SK-MEL-5 (cell line): ENCODE data around the gene AKR1C1. TPM values are rescaled to one million over a fixed set of nuclear protein-coding genes. Genes with fewer than 3 reads are reported as not detected.
"Not testable (repeated sequence)": the region's sequence is repeated elsewhere in the genome, so short reads cannot be mapped to it uniquely, and the experiment has no call there.

Source experiments
- DNase-seq: peaks from one replicate; pipeline ENCODE4 v3.0.0-alpha.2; 2016; ENCODE audit warnings: low read depth, low spot score
- in situ Hi-C: cut with HindIII; loops from 2 replicates; pipeline ENCODE4 v1.10.0; 2016; ENCODE audit warnings: low sequenced_read_pairs, high pct_unique_total_duplicates, low pct_unique_long_range_greater_than_20kb
- polyA plus RNA-seq, 2 experiments: library from polyadenylated mRNA; depleted of rRNA; stranded (reverse); fragments of >200 nt; gene quantifications; 2 replicates each; pipeline ENCODE4 v1.2.3, GENCODE V29; 2015
- total RNA-seq: library from RNA; depleted of rRNA; stranded (reverse); fragments of >200 nt; shearing (Covaris generic); gene quantifications from 2 replicates; pipeline ENCODE4 v1.2.3, GENCODE V29; 2014; rRNA removed

Gene AKR1C1
- 0.24 and 0.27 TPM in 2 replicates for total RNA-seq
- polyA plus RNA-seq (2015; cell fraction: cytosol; rRNA removed), result 0.48 TPM in 1 of 2 replicates, not detected in the other
- 11.2 and 12.5 TPM in 2 replicates for polyA plus RNA-seq (2015; cell fraction: nucleus; rRNA removed)

DNA sequence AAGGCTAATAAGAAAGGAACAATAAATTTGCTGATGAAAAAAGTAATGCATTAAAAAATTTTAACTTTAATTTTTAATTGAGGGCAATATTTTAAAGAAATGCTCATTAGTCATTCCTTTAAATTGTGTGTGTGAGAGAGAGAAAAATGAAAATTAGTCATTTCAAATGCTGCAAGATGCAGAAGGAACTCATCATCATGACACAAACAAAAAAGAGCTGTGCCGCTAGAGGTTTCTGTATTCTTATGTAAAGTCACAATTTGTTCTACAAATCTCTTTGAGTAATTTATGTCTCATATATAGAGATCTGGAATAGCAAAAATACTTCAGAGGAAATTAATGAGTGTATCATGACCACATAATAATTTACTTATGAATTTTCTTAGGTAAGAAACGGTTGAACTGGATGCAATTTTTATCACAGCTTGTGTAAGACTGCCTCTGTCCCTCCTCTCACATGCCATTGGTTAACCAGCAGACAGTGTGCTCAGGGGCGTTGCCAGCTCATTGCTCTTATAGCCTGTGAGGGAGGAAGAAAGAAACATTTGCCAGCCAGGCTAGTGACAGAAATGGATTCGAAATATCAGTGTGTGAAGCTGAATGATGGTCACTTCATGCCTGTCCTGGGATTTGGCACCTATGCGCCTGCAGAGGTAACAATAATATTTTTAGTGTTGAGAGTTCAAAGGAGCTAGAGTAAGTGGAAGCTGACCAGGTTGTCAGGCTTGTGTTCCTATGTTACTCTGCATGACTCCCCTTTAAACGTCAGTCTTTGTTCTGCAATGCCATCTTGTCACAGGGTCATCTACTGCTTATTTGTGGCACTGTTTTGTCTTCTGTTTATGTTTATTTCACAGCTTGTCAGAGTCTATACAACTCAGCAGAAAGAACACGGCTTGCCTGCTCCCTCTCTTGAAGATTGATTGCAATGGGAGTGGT lies at the start of gene AKR1C1:
Gene AKR1C1, plus strand, starts transcription at position 540 of the 939 bp plus-strand sequence. Its CDS starts 30 bp downstream, at position 570.
- in situ Hi-C loops, DNase-seq: not testable (repeated sequence)

DNA sequence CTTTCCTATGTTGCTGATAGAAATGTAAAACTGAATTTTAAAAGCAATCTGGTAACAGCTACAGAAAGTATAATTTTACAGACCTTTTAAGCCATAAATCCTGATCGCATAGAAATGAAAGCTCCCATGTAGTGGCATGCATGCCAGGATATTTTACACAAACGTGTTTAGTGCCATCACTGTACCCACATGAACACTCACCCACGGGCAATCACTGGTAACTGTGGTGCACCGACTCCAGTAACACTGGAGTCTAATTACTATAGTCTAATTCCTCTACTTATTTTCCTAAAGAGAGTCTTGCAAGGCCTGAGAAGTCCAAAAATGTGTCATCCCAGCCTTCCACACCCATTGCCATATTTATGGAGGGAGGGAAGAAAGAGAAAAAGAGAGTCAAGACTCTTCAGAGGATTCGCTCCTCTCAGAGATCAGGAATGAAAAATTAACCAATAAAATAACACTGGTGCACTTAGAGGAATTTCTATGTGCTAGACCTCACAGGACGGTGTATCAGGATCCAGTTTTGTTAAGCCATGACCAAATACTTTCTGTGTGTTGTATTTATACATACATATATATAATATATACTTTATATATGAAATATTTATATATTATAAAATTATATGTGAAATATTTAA lies 48.9 kb upstream of the AKR1C1 start:
- in situ Hi-C loops, result no loop called here

DNA sequence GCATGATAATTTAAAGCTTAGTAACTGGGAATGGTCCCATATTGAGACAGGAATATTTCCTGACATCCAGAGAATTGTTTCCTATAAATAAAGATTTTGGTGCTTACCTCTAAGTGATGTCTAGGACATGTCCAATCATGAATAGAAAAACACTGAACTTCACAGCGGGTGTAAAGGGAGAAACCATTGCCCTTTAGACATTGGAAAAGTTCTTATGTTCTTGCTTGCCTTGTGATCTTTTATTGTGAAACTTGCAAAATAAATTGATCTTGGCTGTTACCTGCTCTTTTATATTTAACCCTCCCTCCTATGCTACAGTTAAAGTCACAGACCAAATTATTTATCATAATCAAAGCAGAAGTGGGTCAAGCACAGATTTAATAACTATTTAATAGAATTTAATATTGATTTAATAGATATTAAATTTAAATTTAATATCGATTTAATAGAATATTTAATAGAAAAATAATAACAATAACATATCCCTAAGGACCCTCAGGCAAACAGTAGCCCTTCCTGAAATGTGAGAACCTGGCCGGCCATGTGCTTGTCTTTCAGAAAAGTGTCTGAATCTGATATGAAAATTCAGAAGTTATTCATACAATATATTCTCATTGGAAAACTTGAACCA lies 47.0 kb upstream of the AKR1C1 start:
- in situ Hi-C loops, result no loop called here
- no peak for DNase-seq

More for the DNA sequence above, 48.9 kb upstream of the AKR1C1 start:
- DNase-seq, result no peak

GRCh38 chr10:4918236-4918635 lies 45.0 kb upstream of the AKR1C1 start:
- no peak for DNase-seq

GRCh38 chr10:4924482-4924881 lies 38.7 kb upstream of the AKR1C1 start:
- in situ Hi-C loops, DNase-seq: not testable (repeated sequence)

More at GRCh38 chr10:4918236-4918635, 45.0 kb upstream of the AKR1C1 start:
- in situ Hi-C loops, result no loop called here

- in situ Hi-C loops, result no loop called here
- no peak for DNase-seq
Observed at GRCh38 chr10:4926400-4926799, 36.8 kb upstream of the AKR1C1 start.

- in situ Hi-C loops, result no loop called here
- no peak for DNase-seq
Observed at GRCh38 chr10:4931587-4931986, 31.6 kb upstream of the AKR1C1 start.

- in situ Hi-C loops, result no loop called here
- no peak for DNase-seq
Observed at GRCh38 chr10:4934391-4934987, 28.7 kb upstream of the AKR1C1 start.

DNA sequence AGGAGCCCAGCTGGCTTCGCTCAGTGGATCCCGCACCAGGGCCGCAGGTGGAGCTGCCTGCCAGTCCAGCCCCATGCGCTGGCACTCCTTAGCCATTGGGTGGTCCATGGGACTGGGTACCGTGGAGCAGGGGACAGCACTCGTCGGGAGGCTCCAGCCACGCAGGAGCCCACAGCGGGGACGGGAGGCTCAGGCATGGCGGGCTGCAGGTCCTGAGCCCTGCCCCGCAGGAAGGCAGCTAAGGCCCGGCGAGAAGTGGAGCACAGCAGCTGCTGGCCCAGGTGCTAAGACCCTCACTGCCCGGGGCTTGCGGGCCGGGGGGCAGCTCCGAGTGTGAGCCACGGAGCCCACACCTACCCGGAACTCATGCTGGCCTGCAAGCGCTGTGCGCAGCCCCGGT lies 25.9 kb upstream of the AKR1C1 start:
- DNase-seq, result no peak
- in situ Hi-C loops, result no loop called here

GRCh38 chr10:4939224-4940072 lies 23.8 kb upstream of the AKR1C1 start:
- in situ Hi-C loops, result no loop called here
- DNase-seq, result no peak

GRCh38 chr10:4940073-4940428 lies 23.2 kb upstream of the AKR1C1 start:
- DNase-seq, in situ Hi-C loops: not testable (repeated sequence)

- DNase-seq, in situ Hi-C loops: not testable (repeated sequence)
Observed at GRCh38 chr10:4940909-4941308, 22.3 kb upstream of the AKR1C1 start.

DNA sequence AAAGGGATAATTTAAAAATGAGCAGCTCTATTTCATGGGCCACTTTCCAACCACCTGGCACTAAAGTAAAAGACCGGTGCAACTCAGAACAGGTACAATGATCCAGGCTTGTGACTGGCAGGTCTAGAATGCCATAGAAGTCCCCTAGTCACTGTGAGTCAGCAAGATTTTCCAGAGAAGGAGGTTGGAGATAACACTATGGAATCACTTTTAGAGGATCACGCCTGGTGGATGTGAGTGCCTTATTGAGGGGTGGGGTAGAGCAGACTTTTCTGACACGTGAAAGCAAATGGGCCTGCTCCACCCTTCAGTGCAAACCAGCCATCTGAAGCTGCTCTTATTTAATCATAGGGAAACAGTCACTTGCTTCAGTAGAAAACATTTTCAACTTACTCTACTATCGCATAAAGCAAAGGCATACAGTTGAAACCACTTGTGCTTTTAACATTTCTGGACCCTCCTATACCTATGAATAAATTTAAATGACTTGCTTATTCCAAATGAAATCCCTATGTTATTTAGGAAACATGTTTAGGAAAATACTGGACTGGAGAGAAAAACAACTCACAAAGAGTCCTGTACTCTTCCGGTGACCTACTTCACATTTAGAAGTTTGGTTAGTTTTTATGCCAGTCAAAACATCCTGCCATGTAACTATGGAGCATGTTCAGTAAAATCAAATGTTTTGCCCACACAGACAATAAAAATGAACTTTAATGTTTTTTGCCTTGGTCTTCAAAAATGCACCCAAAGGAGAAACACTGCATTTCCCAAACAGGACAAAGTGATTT lies 21.5 kb upstream of the AKR1C1 start:
- in situ Hi-C loops, result no loop called here
- DNase-seq, result no peak

GRCh38 chr10:4942931-4943330 lies 20.3 kb upstream of the AKR1C1 start:
- in situ Hi-C loops, DNase-seq: not testable (repeated sequence)

GRCh38 chr10:4943416-4943815 lies 19.8 kb upstream of the AKR1C1 start:
- DNase-seq, in situ Hi-C loops: not testable (repeated sequence)

- DNase-seq, result no peak
- in situ Hi-C loops, result no loop called here
Observed at GRCh38 chr10:4943821-4944220, 19.4 kb upstream of the AKR1C1 start.
